ELR (cell line): ENCODE data around the gene LILRB5.
"Not testable (repeated sequence)": the region's sequence is repeated elsewhere in the genome, so short reads cannot be mapped to it uniquely, and the experiment has no call there.

ENCODE experiments used
- DNase-seq: peaks from one replicate; pipeline ENCODE4 v3.0.0-alpha.2; 2015; ENCODE audit warnings: low read depth

Gene LILRB5

GRCh38 chr19:54211235-54211634 lies 45.8 kb downstream of the LILRB5 start:
- no peak for DNase-seq

GRCh38 chr19:54209811-54210494 lies 47.1 kb downstream of the LILRB5 start:
- DNase-seq: peak; percentile 96

- DNase-seq: peak; percentile 57
Measured at GRCh38 chr19:54209058-54209810, 47.8 kb downstream of the LILRB5 start.

GRCh38 chr19:54208784-54209057 lies 48.4 kb downstream of the LILRB5 start:
- peak; percentile 64 for DNase-seq

- peak; percentile 64 for DNase-seq
Measured at GRCh38 chr19:54207983-54208783, 48.9 kb downstream of the LILRB5 start.

- no peak for DNase-seq
Measured at GRCh38 chr19:54207676-54207982, 49.4 kb downstream of the LILRB5 start.

GRCh38 chr19:54207193-54207592 lies 49.9 kb downstream of the LILRB5 start:
- not testable (repeated sequence) for DNase-seq

GRCh38 chr19:54206831-54207177 lies 50.3 kb downstream of the LILRB5 start:
- no peak for DNase-seq

- no peak for DNase-seq
Measured at GRCh38 chr19:54206030-54206830, 50.8 kb downstream of the LILRB5 start.

- no peak for DNase-seq
Measured at GRCh38 chr19:54204767-54205468, 52.2 kb downstream of the LILRB5 start.

- no peak for DNase-seq
Measured at GRCh38 chr19:54203151-54203611, 53.9 kb downstream of the LILRB5 start.

GRCh38 chr19:54201980-54202379 lies 55.1 kb downstream of the LILRB5 start:
- DNase-seq: no peak

GRCh38 chr19:54201172-54201701 lies 55.8 kb downstream of the LILRB5 start:
- DNase-seq: no peak
